ENCODE data around the gene SPATA31A1. TPM values are rescaled to one million over a fixed set of nuclear protein-coding genes. Genes with fewer than 3 reads are reported as not detected.
"Not testable (repeated sequence)": the region's sequence is repeated elsewhere in the genome, so short reads cannot be mapped to it uniquely, and the experiment has no call there.

SPATA31A1 gene
- polyA plus RNA-seq (ENCODE audit: insufficient read length in 3 of 3), result not detected

DNA sequence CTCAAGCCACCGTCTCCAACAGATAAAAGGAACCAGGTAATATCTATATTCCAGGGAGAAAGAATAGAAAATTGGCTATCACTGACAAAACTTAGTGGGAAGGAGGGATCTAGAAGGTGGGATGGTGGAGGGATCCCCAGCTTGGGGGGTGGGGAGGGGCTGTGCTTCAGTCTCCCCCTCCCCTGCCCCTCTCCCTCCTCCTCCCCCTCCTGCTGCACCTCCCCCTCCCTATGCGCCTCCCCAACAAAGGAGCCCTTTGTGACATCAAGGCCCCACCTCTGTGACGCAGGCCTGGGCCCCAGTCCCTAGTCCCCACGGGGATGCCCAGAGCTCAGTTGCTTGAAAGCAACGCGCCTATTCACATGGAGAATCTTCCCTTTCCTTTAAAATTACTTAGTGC lies at the start of gene SPATA31A1:
Gene SPATA31A1, plus strand, starts transcription at position 301 of the 400 bp plus-strand sequence. Its CDS starts 62 bp downstream, at position 363.
- DNase-seq (ENCODE audit: low read depth in 3 of 3, low spot score in 2 of 3), result not testable (repeated sequence)

DNA sequence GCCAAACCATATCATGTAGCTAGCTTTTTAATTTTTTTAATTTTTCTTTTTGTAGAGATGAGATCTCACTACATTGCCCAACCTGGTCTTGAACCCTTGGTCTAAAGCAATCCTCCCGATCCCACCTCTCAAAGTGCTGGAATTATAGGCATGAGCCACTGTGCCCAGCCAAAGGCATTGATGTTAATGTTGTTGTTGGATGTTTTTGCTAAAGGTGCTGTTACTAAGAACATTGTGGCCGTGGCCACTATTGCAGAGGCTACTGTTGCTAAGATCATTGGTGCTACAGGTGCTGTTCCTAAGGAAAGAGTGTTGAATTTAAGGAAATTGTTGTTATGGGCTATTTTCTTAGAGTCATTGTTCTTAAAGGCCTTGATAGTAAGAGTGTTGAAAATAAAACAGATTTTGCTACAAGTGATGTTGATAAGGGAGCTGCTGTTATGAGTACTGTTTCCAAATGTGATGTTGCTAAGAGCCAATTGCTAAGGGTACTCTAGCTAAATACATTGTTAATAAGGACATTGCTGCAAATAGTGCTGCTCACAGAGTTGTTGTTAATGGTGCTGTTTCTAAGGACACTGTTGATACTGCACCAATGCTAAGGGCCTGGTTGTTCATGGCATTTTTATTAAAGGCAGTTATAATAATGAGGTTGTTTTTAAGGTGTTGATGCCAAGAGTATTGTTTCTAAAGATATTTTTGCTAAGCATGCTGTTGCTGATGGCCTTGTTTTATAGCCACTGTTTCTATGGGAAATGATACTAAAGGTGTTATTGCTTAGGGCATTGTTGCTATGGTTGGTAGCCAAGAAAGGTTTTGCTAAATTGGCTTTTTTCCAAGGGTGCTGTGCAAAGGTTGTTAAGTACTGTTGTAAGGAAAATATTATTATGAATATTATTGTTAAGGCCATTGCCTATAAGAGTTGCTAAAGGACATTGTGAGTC lies 52.1 kb downstream of the SPATA31A1 start:
- not testable (repeated sequence) for DNase-seq (ENCODE audit: low read depth in 3 of 3, low spot score in 2 of 3)

- DNase-seq (ENCODE audit: low read depth in 3 of 3, low spot score in 2 of 3), result not testable (repeated sequence)
Measured at GRCh38 chr9:39411254-39411940, 55.9 kb downstream of the SPATA31A1 start.

Other genes with a start within 250 kb of the SPATA31A1 start
- gene CNTNAP3, start 67.5 kb upstream of the SPATA31A1 start, polyA plus RNA-seq (ENCODE audit: insufficient read length in 3 of 3), result 1 to 10 TPM; 3.8 to 5.6 (median 4.2) TPM